ENCODE measurements around the gene LRRC27. TPM values are rescaled to one million over a fixed set of nuclear protein-coding genes. Genes with fewer than 3 reads are reported as not detected.

LRRC27 gene
- total RNA-seq, 6 experiments from 2014 or later: 2.2 to 5.4 (median 3.2) TPM

DNA sequence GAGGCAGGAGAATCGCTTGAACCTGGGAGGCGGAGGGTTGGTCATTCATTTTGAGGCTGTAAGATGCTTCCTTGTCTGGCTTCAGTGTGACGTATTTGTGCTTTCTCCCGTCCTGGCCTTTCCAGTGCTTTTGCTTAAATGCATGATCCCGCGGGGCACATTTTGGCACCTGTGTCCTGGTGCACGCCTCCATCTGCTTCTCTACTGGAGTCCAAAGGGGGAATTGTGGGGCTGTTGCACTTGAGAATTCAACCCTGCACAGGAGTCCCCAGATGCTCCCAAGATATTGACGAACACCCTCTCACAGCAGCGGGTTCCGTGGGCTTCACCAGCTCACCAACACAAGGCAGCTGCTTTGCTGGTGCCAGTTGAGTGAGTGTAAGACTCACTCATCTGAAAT is 10.3 kb upstream of the LRRC27 start:
- ATAC-seq: no peak
- Histone ChIP-seq H3K9me3 (no peaks in the 10 kb centered on the region), H3K4me3 (no peak overlapping the region), H3K36me3 (no peaks in the 10 kb centered on the region), H3K27ac (no peak overlapping the region), H3K27me3 (no peaks in the 10 kb centered on the region), H3K4me1 (peaks cover 0 to 7% (median 0%) of the 10 kb centered on the region in 4 donors)
- intact Hi-C loops (cut with DNase I): no loop called here
- TF ChIP-seq POLR2A (IDR thresholded peaks at IDR 0.05): no peak
- TF ChIP-seq, protein P1, sequence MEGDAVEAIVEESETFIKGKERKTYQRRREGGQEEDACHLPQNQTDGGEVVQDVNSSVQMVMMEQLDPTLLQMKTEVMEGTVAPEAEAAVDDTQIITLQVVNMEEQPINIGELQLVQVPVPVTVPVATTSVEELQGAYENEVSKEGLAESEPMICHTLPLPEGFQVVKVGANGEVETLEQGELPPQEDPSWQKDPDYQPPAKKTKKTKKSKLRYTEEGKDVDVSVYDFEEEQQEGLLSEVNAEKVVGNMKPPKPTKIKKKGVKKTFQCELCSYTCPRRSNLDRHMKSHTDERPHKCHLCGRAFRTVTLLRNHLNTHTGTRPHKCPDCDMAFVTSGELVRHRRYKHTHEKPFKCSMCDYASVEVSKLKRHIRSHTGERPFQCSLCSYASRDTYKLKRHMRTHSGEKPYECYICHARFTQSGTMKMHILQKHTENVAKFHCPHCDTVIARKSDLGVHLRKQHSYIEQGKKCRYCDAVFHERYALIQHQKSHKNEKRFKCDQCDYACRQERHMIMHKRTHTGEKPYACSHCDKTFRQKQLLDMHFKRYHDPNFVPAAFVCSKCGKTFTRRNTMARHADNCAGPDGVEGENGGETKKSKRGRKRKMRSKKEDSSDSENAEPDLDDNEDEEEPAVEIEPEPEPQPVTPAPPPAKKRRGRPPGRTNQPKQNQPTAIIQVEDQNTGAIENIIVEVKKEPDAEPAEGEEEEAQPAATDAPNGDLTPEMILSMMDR (IDR thresholded peaks at IDR 0.05): no peak
- DNase-seq: no peak
- WGBS (ENCODE audit: insufficient coverage, low coverage, low lambda C conversion rate, missing lambda C conversion rate): 88% methylated on average over 4 of the region's 10 CpGs

DNA sequence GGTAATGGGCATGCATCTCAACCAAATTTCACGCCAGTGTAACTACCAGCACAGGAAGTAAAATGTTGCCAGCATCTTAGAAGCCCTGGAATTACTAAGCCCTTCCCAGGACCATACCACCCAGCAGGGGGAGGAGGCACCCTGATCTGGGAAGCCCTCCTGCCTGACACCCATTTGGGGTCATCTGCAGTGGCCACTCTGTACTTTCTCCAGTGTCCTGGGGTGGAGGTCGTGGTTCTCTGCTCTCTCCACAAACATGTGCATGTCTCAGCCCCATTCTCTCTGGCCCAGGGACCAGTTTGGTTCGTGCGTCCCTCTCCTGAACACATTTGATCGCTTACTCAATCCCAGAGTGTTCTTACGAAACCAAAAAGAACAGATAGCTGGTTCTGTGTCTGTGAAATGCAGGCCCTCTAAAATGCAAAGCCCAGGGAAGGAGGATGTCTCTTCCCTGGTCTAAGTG is 9.4 kb upstream of the LRRC27 start:
- peaks cover 0 to 7% (median 0%) of the 10 kb centered on the region in 4 donors for H3K4me1 ChIP-seq
- no peak for TF ChIP-seq POLR2A (IDR thresholded peaks at IDR 0.05)
- TF ChIP-seq, protein P1 (IDR thresholded peaks at IDR 0.05): no peak
- intact Hi-C loops (cut with DNase I): no loop called here
- no peaks in the 10 kb centered on the region for H3K9me3 ChIP-seq
- WGBS (ENCODE audit: insufficient coverage, low coverage, low lambda C conversion rate, missing lambda C conversion rate): 26% methylated on average over 6 of the region's 6 CpGs
- no peaks in the 10 kb centered on the region for H3K36me3 ChIP-seq
- H3K27me3 ChIP-seq: no peaks in the 10 kb centered on the region
- no peak overlapping the region for H3K4me3 ChIP-seq
- H3K27ac ChIP-seq: no peak overlapping the region
- DNase-seq (no peak), ATAC-seq (peak; percentile 76 to 84 (median 82))

DNA sequence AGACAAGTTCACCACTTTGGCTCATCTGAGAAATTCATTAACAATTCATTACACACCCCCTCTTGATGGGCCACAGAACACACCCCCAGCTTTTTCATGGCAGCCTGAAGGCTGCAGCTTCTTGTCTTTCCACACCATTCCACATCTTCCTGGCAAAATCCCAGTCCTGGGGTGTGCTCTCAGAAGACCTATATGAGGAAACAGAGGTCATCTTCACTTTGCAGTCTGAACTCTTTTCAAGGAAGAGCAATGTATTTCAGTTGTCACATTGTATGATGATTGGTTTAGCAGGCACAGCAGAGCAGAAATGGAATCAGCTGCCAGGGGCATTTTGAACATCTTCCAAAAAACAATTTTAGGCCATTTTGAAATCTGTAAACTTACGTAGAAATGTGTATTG is 7.8 kb upstream of the LRRC27 start:
- H3K9me3 ChIP-seq: no peaks in the 10 kb centered on the region
- no peaks in the 10 kb centered on the region for H3K27me3 ChIP-seq
- H3K36me3 ChIP-seq: no peaks in the 10 kb centered on the region

DNA sequence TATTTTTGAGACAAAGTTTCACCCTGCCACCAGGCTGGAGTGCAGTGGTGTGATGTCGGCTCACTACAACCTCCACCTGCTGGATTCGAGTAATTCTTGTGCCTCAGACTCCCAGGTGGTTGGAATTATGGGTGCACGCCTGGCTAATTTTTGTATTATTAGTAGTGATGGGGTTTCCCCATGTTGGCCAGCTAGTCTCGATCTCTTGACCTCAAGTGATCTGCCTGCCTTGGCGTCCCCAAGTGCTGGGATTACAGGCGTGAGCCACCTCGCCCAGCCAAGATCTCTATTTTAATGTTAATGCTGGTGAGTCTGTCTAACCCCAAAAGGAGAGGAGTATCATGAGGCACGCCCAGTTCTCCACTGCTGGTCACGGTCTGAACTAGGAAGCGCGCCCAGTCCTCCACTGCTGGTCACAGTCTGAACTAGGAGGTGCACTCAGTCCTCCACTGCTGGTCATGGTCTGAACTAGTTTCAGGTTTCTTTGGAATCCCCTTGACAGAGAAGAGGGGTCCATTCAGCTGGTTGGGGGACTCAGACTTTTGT is 5.6 kb upstream of the LRRC27 start:
- Histone ChIP-seq H3K27ac (no peak overlapping the region), H3K36me3 (no peaks in the 10 kb centered on the region), H3K4me1 (peaks cover 0 to 16% (median 0%) of the 10 kb centered on the region in 4 donors), H3K27me3 (no peaks in the 10 kb centered on the region), H3K4me3 (no peak overlapping the region), H3K9me3 (no peaks in the 10 kb centered on the region)
- 96% methylated on average over 9 of the region's 11 CpGs for WGBS (ENCODE audit: insufficient coverage, low coverage, low lambda C conversion rate, missing lambda C conversion rate)
- DNase-seq (no peak), ATAC-seq (no peak)
- intact Hi-C loops (cut with DNase I): no loop called here
- no peak for TF ChIP-seq POLR2A (IDR thresholded peaks at IDR 0.05)
- TF ChIP-seq, protein P1 (IDR thresholded peaks at IDR 0.05): no peak

More for the DNA sequence above, 7.8 kb upstream of the LRRC27 start:
- ATAC-seq (no peak), DNase-seq (no peak)
- whole genome bisulfite sequencing (ENCODE audit: insufficient coverage, low coverage, low lambda C conversion rate, missing lambda C conversion rate): 90% methylated on average over 1 of the region's 1 CpG
- Histone ChIP-seq H3K4me1 (peaks cover 0 to 7% (median 0%) of the 10 kb centered on the region in 4 donors), H3K27ac (no peak overlapping the region), H3K4me3 (no peak overlapping the region)
- TF ChIP-seq, protein P1 (IDR thresholded peaks at IDR 0.05): no peak
- TF ChIP-seq POLR2A (IDR thresholded peaks at IDR 0.05): no peak
- intact Hi-C loops (cut with DNase I): no loop called here
